Chondrocyte (in vitro differentiated cells): ENCODE data around the gene RAB5IF. TPM values are rescaled to one million over a fixed set of nuclear protein-coding genes. Genes with fewer than 3 reads are reported as not detected.

ENCODE experiments used
- DNase-seq: peaks from one replicate; pipeline ENCODE4 v3.0.0; 2021; ENCODE audit warnings: mixed read lengths, low spot score
- H3K27ac Mint-ChIP-seq: one replicate; pipeline ENCODE4 v1.8.0; 2021; ENCODE audit warnings: mild to moderate bottlenecking, moderate library complexity, mixed read lengths; ENCODE audit not compliant: unreplicated experiment
- H3K27me3 Mint-ChIP-seq: 2 replicates; pipeline ENCODE4 v1.8.0; 2021; ENCODE audit warnings: low read depth, mixed read lengths
- H3K36me3 Mint-ChIP-seq: 2 replicates; pipeline ENCODE4 v1.8.0; 2021; ENCODE audit warnings: low read depth, mixed read lengths
- H3K4me1 Mint-ChIP-seq: 2 replicates; pipeline ENCODE4 v1.8.0; 2021; ENCODE audit warnings: low read depth, mild to moderate bottlenecking, mixed read lengths
- H3K4me3 Mint-ChIP-seq: one replicate; pipeline ENCODE4 v1.8.0; 2021; ENCODE audit warnings: mild to moderate bottlenecking, moderate library complexity, mixed read lengths; ENCODE audit not compliant: unreplicated experiment
- H3K9me3 Mint-ChIP-seq: 2 replicates; pipeline ENCODE4 v1.8.0; 2021; ENCODE audit warnings: low read depth, mixed read lengths
- total RNA-seq: library from RNA; stranded (reverse); gene quantifications from 3 replicates; pipeline ENCODE4 v1.2.1, GENCODE V29; 2021
- TF ChIP-seq, protein P1 (sequence below): fragments of 200-600 bp; sonication (generic); IDR thresholded peaks from 2 replicates; pipeline ENCODE4 v1.5.0; 2021; ENCODE audit warnings: antibody characterized with exemption, mild to moderate bottlenecking, moderate library complexity

Gene RAB5IF
- total RNA-seq, 1 donor from 2014 or later = 71.5 TPM

DNA sequence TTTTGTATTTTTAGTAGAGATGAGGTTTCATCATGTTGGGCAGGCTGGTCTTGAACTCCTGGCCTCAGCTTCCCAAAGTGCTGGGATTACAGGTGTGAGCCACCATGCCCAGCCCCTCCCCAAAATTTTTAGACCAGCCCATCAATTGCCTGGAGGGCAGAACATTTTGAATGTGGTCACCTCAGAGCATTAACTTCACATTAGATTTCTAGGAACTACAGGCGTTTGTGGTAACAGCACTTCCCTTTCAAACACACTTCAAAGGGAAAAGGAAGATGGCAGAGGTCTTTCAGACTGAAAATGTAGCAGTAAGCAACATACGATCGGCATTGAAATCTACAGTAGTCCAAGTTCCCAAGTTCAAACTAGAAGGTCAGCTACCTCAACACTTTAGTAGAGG is 52.7 kb downstream of the RAB5IF start:
- peaks cover 17% of the 10 kb centered on the region for H3K36me3 Mint-ChIP-seq
- no peaks in the 10 kb centered on the region for H3K9me3 Mint-ChIP-seq
- H3K27me3 Mint-ChIP-seq = no peaks in the 10 kb centered on the region
- DNase-seq = no peak
- no peaks in the 10 kb centered on the region for H3K4me1 Mint-ChIP-seq
- no peak overlapping the region for H3K27ac Mint-ChIP-seq
- no peak overlapping the region for H3K4me3 Mint-ChIP-seq
- TF ChIP-seq, protein P1, sequence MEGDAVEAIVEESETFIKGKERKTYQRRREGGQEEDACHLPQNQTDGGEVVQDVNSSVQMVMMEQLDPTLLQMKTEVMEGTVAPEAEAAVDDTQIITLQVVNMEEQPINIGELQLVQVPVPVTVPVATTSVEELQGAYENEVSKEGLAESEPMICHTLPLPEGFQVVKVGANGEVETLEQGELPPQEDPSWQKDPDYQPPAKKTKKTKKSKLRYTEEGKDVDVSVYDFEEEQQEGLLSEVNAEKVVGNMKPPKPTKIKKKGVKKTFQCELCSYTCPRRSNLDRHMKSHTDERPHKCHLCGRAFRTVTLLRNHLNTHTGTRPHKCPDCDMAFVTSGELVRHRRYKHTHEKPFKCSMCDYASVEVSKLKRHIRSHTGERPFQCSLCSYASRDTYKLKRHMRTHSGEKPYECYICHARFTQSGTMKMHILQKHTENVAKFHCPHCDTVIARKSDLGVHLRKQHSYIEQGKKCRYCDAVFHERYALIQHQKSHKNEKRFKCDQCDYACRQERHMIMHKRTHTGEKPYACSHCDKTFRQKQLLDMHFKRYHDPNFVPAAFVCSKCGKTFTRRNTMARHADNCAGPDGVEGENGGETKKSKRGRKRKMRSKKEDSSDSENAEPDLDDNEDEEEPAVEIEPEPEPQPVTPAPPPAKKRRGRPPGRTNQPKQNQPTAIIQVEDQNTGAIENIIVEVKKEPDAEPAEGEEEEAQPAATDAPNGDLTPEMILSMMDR = no peak

Other genes with a start within 250 kb of the RAB5IF start
- 237 to 1,930 TPM (median 1,885 TPM) in 3 replicates for gene MYL9, start 64.3 kb upstream of the RAB5IF start, total RNA-seq
- 15.8 to 24.2 TPM (median 18.8 TPM) in 3 replicates for gene TGIF2, start 32.2 kb upstream of the RAB5IF start, total RNA-seq
- 0.24 TPM in 1 of 3 replicates, not detected in the others for gene SLA2, start 40.4 kb downstream of the RAB5IF start, total RNA-seq
- gene NDRG3, start 140.3 kb downstream of the RAB5IF start, total RNA-seq = 27.6 to 34.5 TPM (median 28.1 TPM) in 3 replicates
- 7.4 to 14.9 TPM (median 8.3 TPM) in 3 replicates for gene DSN1, start 168.0 kb downstream of the RAB5IF start, total RNA-seq